GM13977 (cell line): ENCODE results near the gene SELENBP1.

Experiments used
- DNase-seq: peaks from one replicate; pipeline ENCODE4 v3.0.0; 2012; ENCODE audit warnings: low spot score
- in situ Hi-C: fragments of 300-500 bp; cut with MboI; formaldehyde crosslinking; loops from one replicate; pipeline ENCODE4 v1.12.0; 2022; ENCODE audit warnings: low sequenced_read_pairs, low pct_unique_long_range_greater_than_20kb, mixed read lengths, inconsistent platforms; ENCODE audit not compliant: unreplicated experiment
- TF ChIP-seq, protein P1 (sequence below): IDR thresholded peaks from 2 replicates; pipeline ENCODE4 v1.5.1; 2012; ENCODE audit warnings: mild to moderate bottlenecking, control low read depth; ENCODE audit not compliant: insufficient read depth; ENCODE audit errors: extremely low read depth, missing control alignments

Gene SELENBP1

DNA sequence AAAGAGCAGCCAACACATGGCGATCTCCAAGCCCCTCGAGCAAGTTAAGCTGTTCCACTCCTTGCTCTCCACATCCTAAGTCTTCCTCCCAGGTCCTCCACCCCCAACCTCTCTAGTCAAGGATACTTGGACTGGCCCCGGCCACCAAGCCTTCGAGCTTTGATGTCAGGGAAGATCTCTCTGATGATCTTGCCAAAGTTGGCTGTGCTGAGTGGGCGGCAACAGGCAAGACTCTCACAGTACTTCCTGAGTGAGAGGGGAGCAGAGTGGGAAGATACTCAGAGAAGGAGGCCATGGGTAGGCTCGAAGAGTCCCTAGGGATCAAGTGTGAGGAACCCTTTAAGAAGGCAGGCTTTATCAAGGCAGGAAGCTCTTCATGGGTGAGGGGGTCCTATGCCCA, 28.2 kb downstream of the SELENBP1 start:
- TF ChIP-seq, protein P1, sequence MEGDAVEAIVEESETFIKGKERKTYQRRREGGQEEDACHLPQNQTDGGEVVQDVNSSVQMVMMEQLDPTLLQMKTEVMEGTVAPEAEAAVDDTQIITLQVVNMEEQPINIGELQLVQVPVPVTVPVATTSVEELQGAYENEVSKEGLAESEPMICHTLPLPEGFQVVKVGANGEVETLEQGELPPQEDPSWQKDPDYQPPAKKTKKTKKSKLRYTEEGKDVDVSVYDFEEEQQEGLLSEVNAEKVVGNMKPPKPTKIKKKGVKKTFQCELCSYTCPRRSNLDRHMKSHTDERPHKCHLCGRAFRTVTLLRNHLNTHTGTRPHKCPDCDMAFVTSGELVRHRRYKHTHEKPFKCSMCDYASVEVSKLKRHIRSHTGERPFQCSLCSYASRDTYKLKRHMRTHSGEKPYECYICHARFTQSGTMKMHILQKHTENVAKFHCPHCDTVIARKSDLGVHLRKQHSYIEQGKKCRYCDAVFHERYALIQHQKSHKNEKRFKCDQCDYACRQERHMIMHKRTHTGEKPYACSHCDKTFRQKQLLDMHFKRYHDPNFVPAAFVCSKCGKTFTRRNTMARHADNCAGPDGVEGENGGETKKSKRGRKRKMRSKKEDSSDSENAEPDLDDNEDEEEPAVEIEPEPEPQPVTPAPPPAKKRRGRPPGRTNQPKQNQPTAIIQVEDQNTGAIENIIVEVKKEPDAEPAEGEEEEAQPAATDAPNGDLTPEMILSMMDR, result no peak
- no peak for DNase-seq
- in situ Hi-C loops, result no loop called here

DNA sequence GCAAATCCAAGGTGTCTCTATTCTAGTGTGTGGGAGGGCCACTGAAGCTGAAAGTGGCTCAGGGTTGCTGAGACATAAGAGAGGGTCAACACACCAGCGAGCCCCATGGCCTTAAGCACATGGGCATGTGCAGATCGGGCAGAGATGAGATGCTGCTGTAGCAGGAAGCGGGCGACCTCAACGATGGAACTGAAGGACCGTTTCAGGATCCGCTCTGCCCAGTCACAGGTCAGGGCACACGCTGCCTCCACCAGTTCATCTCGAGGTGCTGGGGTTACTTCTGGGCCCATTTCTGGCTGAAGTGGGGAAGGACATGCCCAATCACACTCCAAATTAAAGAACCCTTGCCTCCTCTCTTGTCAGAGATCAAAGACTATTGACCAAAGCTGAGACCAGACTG, 28.9 kb downstream of the SELENBP1 start:
- in situ Hi-C loops, result no loop called here
- TF ChIP-seq, protein P1, result no peak
- no peak for DNase-seq

DNA sequence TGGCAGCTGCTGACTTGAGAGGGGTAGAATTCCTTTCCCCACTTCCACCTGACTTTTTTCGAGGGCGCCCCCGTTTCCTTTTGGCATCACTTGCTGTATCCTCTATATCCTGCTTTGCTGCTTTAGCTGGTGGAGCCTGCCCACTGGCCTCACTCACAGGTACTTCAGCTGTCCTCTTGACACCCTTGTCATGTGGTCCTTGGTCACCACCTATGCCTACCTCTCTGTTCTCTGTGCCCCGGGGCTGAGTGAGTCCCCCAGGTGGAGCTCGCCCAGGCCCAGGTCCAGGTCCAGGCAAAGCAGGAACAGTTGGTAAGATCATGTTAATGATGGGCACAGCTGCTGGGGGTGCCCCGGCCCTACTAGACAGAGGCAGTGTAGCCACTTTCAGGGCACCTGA, 29.9 kb downstream of the SELENBP1 start:
- TF ChIP-seq, protein P1, result no peak
- no peak for DNase-seq
- in situ Hi-C loops, result no loop called here

DNA sequence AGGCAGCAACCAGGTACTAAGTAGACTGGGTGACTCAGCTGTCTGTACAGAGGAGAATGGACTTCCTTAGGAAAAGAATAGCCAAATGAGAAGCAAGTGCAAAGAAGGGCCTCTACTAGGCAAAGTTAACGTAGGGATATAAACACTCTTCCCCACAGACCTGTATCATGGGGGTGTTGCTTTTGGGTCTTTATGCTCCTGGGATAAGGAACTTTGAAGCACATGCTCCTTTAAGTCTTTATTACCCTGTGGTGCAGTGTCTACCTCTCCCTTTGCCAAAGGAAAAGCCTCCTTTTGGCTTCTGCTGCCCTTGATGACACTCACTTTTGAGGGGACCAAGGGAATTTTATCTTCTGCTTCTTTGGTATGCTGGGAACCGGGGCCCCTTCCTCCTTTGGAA, 30.5 kb downstream of the SELENBP1 start:
- in situ Hi-C loops, result no loop called here
- no peak for DNase-seq
- TF ChIP-seq, protein P1, result no peak

DNA sequence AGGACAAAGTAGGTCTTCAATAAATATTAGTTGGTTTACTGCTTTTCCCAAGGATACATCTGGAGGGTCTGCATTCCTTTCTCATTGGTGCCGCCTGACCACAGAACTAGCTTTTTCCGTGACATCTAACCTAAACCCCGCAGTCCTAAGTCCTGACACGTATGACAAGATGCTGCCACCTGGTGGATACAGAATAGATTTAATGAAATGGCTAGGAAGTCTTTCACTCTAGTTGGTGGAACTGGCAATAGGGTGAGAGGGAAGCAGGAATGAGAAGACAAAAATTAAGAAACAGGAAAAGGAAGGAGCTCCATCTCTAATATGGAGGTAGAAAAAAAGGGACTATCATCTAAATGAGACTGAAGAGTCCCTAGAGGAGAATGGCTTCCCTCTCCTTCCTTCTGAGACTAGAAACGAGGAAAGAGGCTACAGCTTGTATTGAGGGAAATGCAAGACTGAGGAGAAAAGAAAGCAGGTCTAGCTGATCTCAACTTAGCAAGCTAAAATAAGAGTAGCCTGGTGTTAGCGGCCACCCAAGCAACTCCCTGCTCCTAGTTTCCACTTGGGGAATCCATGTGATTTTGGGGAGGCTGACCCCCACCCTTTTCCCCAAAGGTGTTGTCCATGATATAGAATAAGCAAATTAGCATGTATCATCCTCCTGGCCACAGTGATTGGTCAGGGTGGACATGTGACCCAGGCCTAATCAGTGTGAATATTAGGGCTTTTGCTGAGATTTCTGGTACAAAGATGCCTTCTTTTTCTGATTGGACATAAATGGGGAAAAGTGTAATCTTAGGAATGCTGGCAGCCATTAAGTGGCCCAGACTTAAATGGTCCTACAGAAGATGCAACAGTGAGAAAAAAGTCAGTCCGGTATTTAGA, 31.4 kb downstream of the SELENBP1 start:
- in situ Hi-C loops, result no loop called here
- DNase-seq, result no peak
- TF ChIP-seq, protein P1, result peak; percentile 71

DNA sequence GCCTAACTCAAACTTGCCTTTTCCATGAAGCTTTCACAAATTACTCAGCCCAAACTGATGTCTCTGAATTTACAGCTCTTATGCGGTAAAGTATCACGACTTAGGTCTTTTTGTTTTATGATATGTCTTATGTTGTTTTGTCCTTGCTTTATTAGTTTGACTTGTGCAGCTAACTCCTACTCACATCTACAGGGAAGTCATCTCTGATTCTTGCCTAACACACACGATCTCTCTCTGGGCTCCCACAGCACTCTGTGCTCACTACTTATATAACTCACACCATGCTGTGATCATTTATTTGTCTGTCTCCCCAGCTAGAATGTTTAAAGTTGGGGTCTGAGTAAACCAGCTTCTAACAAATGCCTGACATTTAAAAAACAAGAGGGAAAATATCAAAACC, 35.9 kb downstream of the SELENBP1 start:
- in situ Hi-C loops, result no loop called here

More for the DNA sequence above, 35.9 kb downstream of the SELENBP1 start:
- no peak for DNase-seq
- TF ChIP-seq, protein P1, result no peak
